ENCODE data around the gene SLC22A31.
A peak's percentile ranks its signal among the peaks of the same experiment; 100 is the strongest.
"Not testable (repeated sequence)": the region's sequence is repeated elsewhere in the genome, so short reads cannot be mapped to it uniquely, and the experiment has no call there.

Gene SLC22A31

GRCh38 chr16:89200124-89200849 lies at the start of gene SLC22A31:
Gene SLC22A31, minus strand, starts transcription at chr16:89200537. Its CDS starts 36 bp downstream, at chr16:89200501.
- ATAC-seq (no peak), DNase-seq (no peak)
- peaks cover 2% of the 10 kb centered on the region for H3K36me3 Mint-ChIP-seq (ENCODE audit: low read depth)
- no peak within 1 kb of the TSS for H3K27ac Mint-ChIP-seq
- peak within 1 kb of the TSS; percentile 11 for H3K4me3 Mint-ChIP-seq
- H3K9me3 Mint-ChIP-seq, result no peaks in the 10 kb centered on the region
- H3K4me1 Mint-ChIP-seq, result peaks cover 15% of the 10 kb centered on the region
- H3K27me3 Mint-ChIP-seq, result peaks cover 39% of the 10 kb centered on the region

GRCh38 chr16:89248196-89248982 lies 48.1 kb upstream of the SLC22A31 start:
- ATAC-seq, result no peak
- H3K4me3 Mint-ChIP-seq, result peak overlapping the region; percentile 78
- H3K27me3 Mint-ChIP-seq, result no peaks in the 10 kb centered on the region
- peaks cover 8% of the 10 kb centered on the region for H3K9me3 Mint-ChIP-seq
- H3K27ac Mint-ChIP-seq, result no peak overlapping the region
- peaks cover 5% of the 10 kb centered on the region for H3K36me3 Mint-ChIP-seq (ENCODE audit: low read depth)
- no peak for DNase-seq
- H3K4me1 Mint-ChIP-seq, result peaks cover 10% of the 10 kb centered on the region

- H3K27ac Mint-ChIP-seq; H3K36me3 Mint-ChIP-seq (ENCODE audit: low read depth); H3K9me3 Mint-ChIP-seq; H3K27me3 Mint-ChIP-seq; DNase-seq: not testable (repeated sequence)
- H3K4me1 Mint-ChIP-seq, result peaks cover 16% of the 10 kb centered on the region
- H3K4me3 Mint-ChIP-seq, result peak overlapping the region; percentile 78
- peak; percentile 58 for ATAC-seq
These were observed 47.4 kb upstream of the SLC22A31 start for GRCh38 chr16:89247734-89248075.

- H3K4me1 Mint-ChIP-seq, result peaks cover 17% of the 10 kb centered on the region
- no peak overlapping the region for H3K27ac Mint-ChIP-seq
- DNase-seq (peak; percentile 97), ATAC-seq (peak; percentile 80)
- H3K4me3 Mint-ChIP-seq, result peak overlapping the region; percentile 78
- H3K9me3 Mint-ChIP-seq, result peaks cover 8% of the 10 kb centered on the region
- H3K27me3 Mint-ChIP-seq, result no peaks in the 10 kb centered on the region
- peaks cover 5% of the 10 kb centered on the region for H3K36me3 Mint-ChIP-seq (ENCODE audit: low read depth)
These were observed 46.8 kb upstream of the SLC22A31 start for GRCh38 chr16:89246903-89247733.

- DNase-seq (no peak), ATAC-seq (no peak)
- peaks cover 8% of the 10 kb centered on the region for H3K9me3 Mint-ChIP-seq
- H3K27ac Mint-ChIP-seq, result no peak overlapping the region
- peaks cover 21% of the 10 kb centered on the region for H3K4me1 Mint-ChIP-seq
- H3K36me3 Mint-ChIP-seq (ENCODE audit: low read depth), result peaks cover 5% of the 10 kb centered on the region
- peak overlapping the region; percentile 78 for H3K4me3 Mint-ChIP-seq
- no peaks in the 10 kb centered on the region for H3K27me3 Mint-ChIP-seq
These were observed 46.1 kb upstream of the SLC22A31 start for GRCh38 chr16:89246383-89246902.

GRCh38 chr16:89244754-89245153 lies 44.4 kb upstream of the SLC22A31 start:
- no peak for DNase-seq
- Mint-ChIP-seq H3K27me3 (no peaks in the 10 kb centered on the region), H3K36me3 (ENCODE audit: low read depth) (no peaks in the 10 kb centered on the region), H3K27ac (no peak overlapping the region), H3K4me3 (no peak overlapping the region), H3K4me1 (peaks cover 31% of the 10 kb centered on the region), H3K9me3 (peaks cover under 1% of the 10 kb centered on the region)
- ATAC-seq, result no peak

GRCh38 chr16:89244264-89244663 lies 43.9 kb upstream of the SLC22A31 start:
- H3K27ac Mint-ChIP-seq; H3K4me3 Mint-ChIP-seq; DNase-seq; H3K27me3 Mint-ChIP-seq; ATAC-seq; H3K36me3 Mint-ChIP-seq (ENCODE audit: low read depth); H3K9me3 Mint-ChIP-seq: not testable (repeated sequence)
- peaks cover 31% of the 10 kb centered on the region for H3K4me1 Mint-ChIP-seq

- no peaks in the 10 kb centered on the region for H3K9me3 Mint-ChIP-seq
- no peaks in the 10 kb centered on the region for H3K36me3 Mint-ChIP-seq (ENCODE audit: low read depth)
- H3K27ac Mint-ChIP-seq, result no peak overlapping the region
- DNase-seq (no peak), ATAC-seq (no peak)
- H3K4me1 Mint-ChIP-seq, result peaks cover 31% of the 10 kb centered on the region
- H3K27me3 Mint-ChIP-seq, result no peaks in the 10 kb centered on the region
- H3K4me3 Mint-ChIP-seq, result no peak overlapping the region
These were observed 43.3 kb upstream of the SLC22A31 start for GRCh38 chr16:89243664-89244063.

GRCh38 chr16:89242795-89243200 lies 42.5 kb upstream of the SLC22A31 start:
- peak overlapping the region; percentile 54 for H3K27ac Mint-ChIP-seq
- DNase-seq, result no peak
- H3K4me3 Mint-ChIP-seq, result peak overlapping the region; percentile 29
- no peaks in the 10 kb centered on the region for H3K9me3 Mint-ChIP-seq
- ATAC-seq, result no peak
- H3K4me1 Mint-ChIP-seq, result peaks cover 29% of the 10 kb centered on the region
- no peaks in the 10 kb centered on the region for H3K27me3 Mint-ChIP-seq
- H3K36me3 Mint-ChIP-seq (ENCODE audit: low read depth), result no peaks in the 10 kb centered on the region

- H3K36me3 Mint-ChIP-seq (ENCODE audit: low read depth), result no peaks in the 10 kb centered on the region
- ATAC-seq, result peak; percentile 87
- no peaks in the 10 kb centered on the region for H3K27me3 Mint-ChIP-seq
These were observed 41.1 kb upstream of the SLC22A31 start for GRCh38 chr16:89241187-89242007.

GRCh38 chr16:89237733-89238132 lies 37.4 kb upstream of the SLC22A31 start:
- Mint-ChIP-seq H3K36me3 (ENCODE audit: low read depth) (peaks cover 14% of the 10 kb centered on the region), H3K4me3 (no peak overlapping the region), H3K4me1 (peaks cover 18% of the 10 kb centered on the region), H3K27me3 (no peaks in the 10 kb centered on the region), H3K9me3 (no peaks in the 10 kb centered on the region), H3K27ac (no peak overlapping the region)
- no peak for ATAC-seq
- no peak for DNase-seq

More at GRCh38 chr16:89241187-89242007, 41.1 kb upstream of the SLC22A31 start:
- peak overlapping the region; percentile 99 for H3K4me3 Mint-ChIP-seq
- H3K27ac Mint-ChIP-seq, result peak overlapping the region; percentile 98
- peaks cover 27% of the 10 kb centered on the region for H3K4me1 Mint-ChIP-seq
- DNase-seq, result peak; percentile 73
- H3K9me3 Mint-ChIP-seq, result no peaks in the 10 kb centered on the region

- Mint-ChIP-seq H3K9me3 (no peaks in the 10 kb centered on the region), H3K27ac (no peak overlapping the region), H3K4me1 (peaks cover 3% of the 10 kb centered on the region), H3K27me3 (no peaks in the 10 kb centered on the region), H3K4me3 (no peak overlapping the region), H3K36me3 (ENCODE audit: low read depth) (peaks cover 34% of the 10 kb centered on the region)
- ATAC-seq (no peak), DNase-seq (no peak)
These were observed 33.5 kb upstream of the SLC22A31 start for GRCh38 chr16:89233678-89234490.

- Mint-ChIP-seq H3K27ac (no peak overlapping the region), H3K4me3 (no peak overlapping the region), H3K36me3 (ENCODE audit: low read depth) (peaks cover 52% of the 10 kb centered on the region), H3K9me3 (peaks cover 10% of the 10 kb centered on the region), H3K27me3 (no peaks in the 10 kb centered on the region), H3K4me1 (peaks cover 3% of the 10 kb centered on the region)
- ATAC-seq (no peak), DNase-seq (no peak)
These were observed 31.8 kb upstream of the SLC22A31 start for GRCh38 chr16:89232107-89232506.
